ENCODE results near the gene SEMA3G. TPM values are rescaled to one million over a fixed set of nuclear protein-coding genes. Genes with fewer than 3 reads are reported as not detected.

The SEMA3G gene
- total and polyA plus RNA-seq, 8 donors = 5.7 to 36.5 (median 6.9) TPM

DNA sequence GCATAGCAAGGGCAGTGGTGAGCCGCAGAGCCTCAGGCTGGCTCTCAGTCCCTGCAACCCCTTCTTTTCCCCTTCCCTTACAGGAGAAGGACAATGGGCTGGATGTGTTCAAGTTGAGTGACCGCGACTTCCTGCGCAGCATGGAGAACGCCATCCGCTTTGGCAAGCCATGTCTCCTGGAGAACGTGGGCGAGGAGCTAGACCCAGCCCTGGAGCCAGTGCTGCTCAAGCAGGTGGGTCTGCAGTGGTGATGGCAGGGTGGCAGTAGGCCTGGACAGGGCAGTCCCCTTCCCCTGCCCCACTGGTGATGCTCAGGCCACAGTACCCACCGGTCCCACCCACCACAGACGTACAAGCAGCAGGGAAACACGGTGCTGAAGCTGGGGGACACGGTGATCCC lies 53.8 kb downstream of the SEMA3G start:
- Histone ChIP-seq H3K36me3 (peaks cover 0 to 61% of the 10 kb centered on the region in 2 donors), H3K27ac (no peak overlapping the region), H3K27me3 (no peaks in the 10 kb centered on the region), H3K4me1 (no peaks in the 10 kb centered on the region), H3K4me3 (no peak overlapping the region), H3K9me3 (no peaks in the 10 kb centered on the region)
- ATAC-seq (no peak), DNase-seq (peak in 1 of 4 donors; percentile 41)
- intact Hi-C loops (cut with DNase I) = no loop called here
- TF ChIP-seq, protein P1, sequence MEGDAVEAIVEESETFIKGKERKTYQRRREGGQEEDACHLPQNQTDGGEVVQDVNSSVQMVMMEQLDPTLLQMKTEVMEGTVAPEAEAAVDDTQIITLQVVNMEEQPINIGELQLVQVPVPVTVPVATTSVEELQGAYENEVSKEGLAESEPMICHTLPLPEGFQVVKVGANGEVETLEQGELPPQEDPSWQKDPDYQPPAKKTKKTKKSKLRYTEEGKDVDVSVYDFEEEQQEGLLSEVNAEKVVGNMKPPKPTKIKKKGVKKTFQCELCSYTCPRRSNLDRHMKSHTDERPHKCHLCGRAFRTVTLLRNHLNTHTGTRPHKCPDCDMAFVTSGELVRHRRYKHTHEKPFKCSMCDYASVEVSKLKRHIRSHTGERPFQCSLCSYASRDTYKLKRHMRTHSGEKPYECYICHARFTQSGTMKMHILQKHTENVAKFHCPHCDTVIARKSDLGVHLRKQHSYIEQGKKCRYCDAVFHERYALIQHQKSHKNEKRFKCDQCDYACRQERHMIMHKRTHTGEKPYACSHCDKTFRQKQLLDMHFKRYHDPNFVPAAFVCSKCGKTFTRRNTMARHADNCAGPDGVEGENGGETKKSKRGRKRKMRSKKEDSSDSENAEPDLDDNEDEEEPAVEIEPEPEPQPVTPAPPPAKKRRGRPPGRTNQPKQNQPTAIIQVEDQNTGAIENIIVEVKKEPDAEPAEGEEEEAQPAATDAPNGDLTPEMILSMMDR (IDR thresholded peaks at IDR 0.05) = no peak

DNA sequence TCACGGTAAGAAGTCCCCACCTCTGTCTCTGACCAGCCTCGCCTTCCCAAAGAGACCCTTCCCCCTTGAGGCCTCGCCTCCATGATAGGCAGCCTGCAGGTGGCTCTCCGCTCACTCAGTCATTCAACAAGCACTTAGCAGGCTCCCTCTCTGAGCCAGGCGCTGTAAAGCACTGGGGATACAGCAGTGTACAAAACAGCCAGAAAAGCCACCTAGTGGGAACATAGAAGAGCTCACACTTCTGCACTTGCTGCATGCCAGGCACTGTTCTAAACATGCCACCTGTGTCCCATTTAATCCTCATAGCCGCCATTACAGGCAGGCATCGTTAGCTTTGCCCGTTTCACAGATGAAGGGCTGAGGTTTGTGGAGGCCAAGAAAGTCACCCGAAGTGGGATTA lies 56.0 kb downstream of the SEMA3G start:
- peaks cover 0 to 53% of the 10 kb centered on the region in 2 donors for H3K36me3 ChIP-seq
- DNase-seq = no peak
- H3K4me1 ChIP-seq = no peaks in the 10 kb centered on the region
- H3K4me3 ChIP-seq = no peak overlapping the region
- no peaks in the 10 kb centered on the region for H3K9me3 ChIP-seq
- intact Hi-C loops (cut with DNase I) = no loop called here
- no peak overlapping the region for H3K27ac ChIP-seq
- TF ChIP-seq, protein P1 (IDR thresholded peaks at IDR 0.05) = no peak
- ATAC-seq = no peak
- no peaks in the 10 kb centered on the region for H3K27me3 ChIP-seq

DNA sequence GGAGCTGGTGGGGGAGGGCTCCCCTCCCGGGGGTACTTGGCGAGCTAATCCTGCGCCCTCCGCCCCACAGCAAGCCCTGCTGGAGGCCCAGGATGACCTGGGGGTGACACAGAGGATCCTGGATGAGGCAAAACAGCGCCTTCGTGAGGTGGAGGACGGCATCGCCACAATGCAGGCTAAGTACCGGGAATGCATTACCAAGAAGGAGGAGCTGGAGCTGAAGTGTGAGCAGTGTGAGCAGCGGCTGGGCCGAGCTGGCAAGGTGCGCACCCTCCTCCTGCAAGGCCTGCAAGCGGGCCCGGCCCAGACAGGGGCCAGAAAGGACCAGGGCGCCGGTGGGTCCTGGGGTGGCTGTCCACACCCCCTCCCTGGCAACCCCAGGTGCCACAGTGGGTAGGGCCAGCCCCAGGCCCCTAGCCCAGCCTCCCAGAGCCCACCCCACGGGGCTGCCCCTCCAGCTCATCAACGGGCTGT lies 56.5 kb downstream of the SEMA3G start:
- Histone ChIP-seq H3K36me3 (peaks cover 0 to 47% of the 10 kb centered on the region in 2 donors), H3K4me1 (no peaks in the 10 kb centered on the region), H3K9me3 (no peaks in the 10 kb centered on the region), H3K27ac (no peak overlapping the region), H3K27me3 (no peaks in the 10 kb centered on the region), H3K4me3 (no peak overlapping the region)
- no peak for ATAC-seq
- DNase-seq = peak in 1 of 4 donors; percentile 74
- intact Hi-C loops (cut with DNase I) = no loop called here
- TF ChIP-seq, protein P1 (IDR thresholded peaks at IDR 0.05) = no peak

DNA sequence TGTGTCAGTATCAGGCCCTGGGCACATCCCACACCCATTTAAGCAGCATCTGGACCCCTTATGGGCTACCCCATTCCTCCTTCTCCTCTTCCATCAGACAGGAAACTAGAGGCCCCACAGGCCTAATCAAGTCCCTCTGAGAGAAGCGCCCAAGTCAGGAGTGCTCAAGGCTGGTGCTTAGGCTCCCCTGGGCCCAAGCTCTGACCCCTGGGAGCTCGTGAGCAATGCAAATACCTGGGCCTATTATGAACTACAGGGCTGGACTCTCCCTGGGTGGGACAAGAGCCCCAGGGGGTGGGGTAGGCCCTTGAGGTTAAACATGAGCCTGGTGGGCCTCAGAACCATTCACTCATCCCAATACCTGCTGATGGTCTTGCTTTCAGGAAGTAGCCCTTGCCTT lies 57.4 kb downstream of the SEMA3G start:
- Histone ChIP-seq H3K27me3 (no peaks in the 10 kb centered on the region), H3K36me3 (peaks cover 0 to 38% of the 10 kb centered on the region in 2 donors), H3K4me1 (no peaks in the 10 kb centered on the region), H3K27ac (no peak overlapping the region), H3K4me3 (no peak overlapping the region), H3K9me3 (no peaks in the 10 kb centered on the region)
- intact Hi-C loops (cut with DNase I) = no loop called here
- DNase-seq = no peak
- ATAC-seq = no peak
- TF ChIP-seq, protein P1 (IDR thresholded peaks at IDR 0.05) = no peak

DNA sequence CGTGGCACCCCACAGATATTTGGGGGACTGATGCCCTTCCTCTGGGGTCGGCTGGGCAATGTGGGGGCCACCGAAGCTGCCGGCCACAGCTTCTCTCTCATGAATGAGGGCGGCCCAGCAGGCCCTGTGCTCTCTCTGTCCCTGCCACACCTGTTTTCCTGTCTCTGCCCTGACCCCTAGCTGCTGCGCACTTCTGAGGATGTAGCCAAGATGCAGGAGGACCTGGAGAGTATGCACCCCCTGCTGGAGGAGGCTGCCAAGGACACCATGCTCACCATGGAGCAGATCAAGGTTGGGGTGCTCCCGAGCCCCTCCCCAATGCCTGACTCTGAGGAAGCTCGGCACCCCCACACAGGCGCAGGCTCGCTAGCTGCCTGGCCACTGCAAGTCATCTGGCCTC lies 59.7 kb downstream of the SEMA3G start:
- Histone ChIP-seq H3K36me3 (peaks cover 0 to 18% of the 10 kb centered on the region in 2 donors), H3K4me3 (no peak overlapping the region), H3K27me3 (no peaks in the 10 kb centered on the region), H3K9me3 (no peaks in the 10 kb centered on the region), H3K4me1 (no peaks in the 10 kb centered on the region), H3K27ac (no peak overlapping the region)
- DNase-seq (peak in 1 of 4 donors; percentile 32), ATAC-seq (no peak)
- intact Hi-C loops (cut with DNase I) = no loop called here
- TF ChIP-seq, protein P1 (IDR thresholded peaks at IDR 0.05) = peak in 1 of 2 donors; percentile 3

Data from left lung (tissue), 10 donors.